B cell (primary cell): Measurements from ENCODE around the gene PRUNE2. TPM values are rescaled to one million over a fixed set of nuclear protein-coding genes. Genes with fewer than 3 reads are reported as not detected.

Experiments used
- ATAC-seq: fragments of 200-7000 bp; cut with Tn5 transposase; one replicate; pipeline ENCODE4 v1.10.0; 2021; ENCODE audit warnings: low read depth, mild to moderate bottlenecking, moderate number of reproducible peaks, moderate library complexity
- CTCF ChIA-PET: fragments of 350-600 bp; sonication (Branson Sonifier 250); formaldehyde crosslinking; loops from one replicate; lab custom pipeline; 2021; ENCODE audit warnings: antibody characterized with exemption, inconsistent platforms; lab: Charles Lee
- POLR2A ChIA-PET: fragments of 350-600 bp; sonication (Branson Sonifier 250); formaldehyde crosslinking; loops from one replicate; lab custom pipeline; 2021; ENCODE audit warnings: antibody characterized with exemption; lab: Charles Lee
- DNase-seq: peaks from one replicate; pipeline ENCODE4 v3.0.0; 2013
- H2AFZ ChIP-seq: 2 replicates; pipeline ENCODE4 v1.6.1; 2012; ENCODE audit warnings: mild to moderate bottlenecking, low read depth, low read length; ENCODE audit not compliant: insufficient read depth, poor library complexity, severe bottlenecking
- H3K27ac ChIP-seq, 2 donors: 1 replicate in 1 of 2; 2 replicates in 1 of 2; pipeline ENCODE4 v1.5.1; 2012 to 2013; ENCODE audit warnings: low read length in 2 of 2, mild to moderate bottlenecking in 2 of 2, moderate library complexity in 1 of 2
- H3K27me3 ChIP-seq, 4 experiments: fragments of 200-600 bp in 1 of 4; sonication (generic) in 1 of 4; replicated peaks in 1 of 4; 1 replicate in 2 of 4; 2 replicates in 2 of 4; pipeline versions ENCODE4 v1.6.1 to v1.7.0; 2013 to 2016; ENCODE audit warnings: low read length in 3 of 4, mild to moderate bottlenecking in 2 of 4, mixed read lengths in 1 of 4, moderate library complexity in 1 of 4; ENCODE audit not compliant: insufficient read depth in 4 of 4, control insufficient read depth in 3 of 4; ENCODE audit errors: control extremely low read depth in 1 of 4
- H3K36me3 ChIP-seq, 2 experiments: replicated peaks in 1 of 2; 1 replicate in 1 of 2; 2 replicates in 1 of 2; pipeline versions ENCODE4 v1.6.1 to v1.7.1; 2013; ENCODE audit warnings: low read length in 1 of 2; ENCODE audit not compliant: insufficient read depth in 2 of 2, control insufficient read depth in 1 of 2; ENCODE audit errors: control extremely low read depth in 1 of 2, extremely low read depth in 1 of 2
- H3K4me1 ChIP-seq, 2 donors: fragments of 200-600 bp in 1 of 2; sonication (generic) in 1 of 2; 1 replicate in 1 of 2; 2 replicates in 1 of 2; pipeline versions ENCODE4 v1.5.1 to v1.6.1; 2013 to 2017; ENCODE audit warnings: low read length in 2 of 2; ENCODE audit not compliant: control insufficient read depth in 2 of 2, insufficient read depth in 2 of 2
- H3K4me2 ChIP-seq: replicated peaks from 2 replicates; pipeline ENCODE3; 2012; ENCODE audit warnings: mild to moderate bottlenecking, low read depth, low read length; ENCODE audit not compliant: poor library complexity, severe bottlenecking
- H3K4me3 ChIP-seq, 5 experiments: fragments of 200-600 bp in 1 of 5; sonication (generic) in 1 of 5; 1 replicate in 3 of 5; 2 replicates in 2 of 5; pipeline versions ENCODE4 v1.5.1 to v1.7.0; 2011 to 2016; ENCODE audit warnings: low read length in 4 of 5, mild to moderate bottlenecking in 4 of 5, low read depth in 2 of 5, control low read depth in 1 of 5, moderate library complexity in 1 of 5; ENCODE audit not compliant: insufficient read depth in 1 of 5; ENCODE audit errors: control extremely low read depth in 1 of 5, extremely low read depth in 1 of 5
- H3K79me2 ChIP-seq: fragments of 200-600 bp; sonication (generic); one replicate; pipeline ENCODE4 v1.6.0; 2016; ENCODE audit warnings: low read length; ENCODE audit not compliant: control insufficient read depth, insufficient read depth
- H3K9ac ChIP-seq: fragments of 200-600 bp; sonication (generic); 2 replicates; pipeline ENCODE4 v1.6.1; 2017; ENCODE audit warnings: mild to moderate bottlenecking, low read length, moderate library complexity
- H3K9me3 ChIP-seq, 3 donors: one replicate each; pipeline versions ENCODE4 v1.6.1 to v1.7.1; 2013; ENCODE audit warnings: low read length in 2 of 3; ENCODE audit not compliant: control insufficient read depth in 2 of 3, insufficient read depth in 1 of 3; ENCODE audit errors: control extremely low read depth in 1 of 3
- H4K20me1 ChIP-seq: 2 replicates; pipeline ENCODE4 v1.6.0; 2012; ENCODE audit warnings: mild to moderate bottlenecking, low read length; ENCODE audit not compliant: insufficient read depth, control insufficient read depth, poor library complexity, severe bottlenecking
- H3K27ac Mint-ChIP-seq: one replicate; pipeline ENCODE4 v1.8.0; 2021; ENCODE audit warnings: mixed read lengths
- H3K27me3 Mint-ChIP-seq: one replicate; pipeline ENCODE4 v1.8.0; 2021; ENCODE audit warnings: mixed read lengths
- H3K4me1 Mint-ChIP-seq: one replicate; pipeline ENCODE4 v1.8.0; 2021; ENCODE audit warnings: mixed read lengths
- H3K4me3 Mint-ChIP-seq: one replicate; pipeline ENCODE4 v1.8.0; 2021; ENCODE audit warnings: mixed read lengths
- H3K9me3 Mint-ChIP-seq: one replicate; pipeline ENCODE4 v1.8.0; 2022; ENCODE audit warnings: mixed read lengths; ENCODE audit not compliant: insufficient read depth
- EZH2 ChIP-seq: IDR thresholded peaks from 2 replicates; pipeline ENCODE4 v1.6.1; 2012; ENCODE audit warnings: borderline replicate concordance, low read depth, mild to moderate bottlenecking, moderate library complexity, low read length; ENCODE audit not compliant: insufficient read depth, poor library complexity, severe bottlenecking
- WGBS: methylation state at CpG from one replicate; pipeline ENCODE4 v1.1.5; 2013; ENCODE audit warnings: missing lambda C conversion rate; ENCODE audit not compliant: insufficient coverage; 5-methylcytosine and 5-hydroxymethylcytosine counted together
- intact Hi-C: fragments of 100-400 bp; cut with micrococcal nuclease; formaldehyde crosslinking; loops from one replicate; pipeline ENCODE4 v1.10.0; 2022
- polyA plus RNA-seq: library from polyadenylated mRNA; depleted of rRNA; stranded (reverse); fragments of >200 nt; gene quantifications from 2 replicates; pipeline ENCODE4 v1.2.3, GENCODE V29; 2012
- total RNA-seq, 2 donors: library from RNA; stranded (reverse); fragments of 120-200 nt in 1 of 2; gene quantifications; 1 replicate in 1 of 2; 2 replicates in 1 of 2; pipeline versions ENCODE4 v1.2.3 to v1.2.4, GENCODE V29; 2013 to 2022
- TF ChIP-seq, protein P1 (sequence below): fragments of 200-600 bp; IDR thresholded peaks from one replicate; pipeline ENCODE4 v1.8.0; 2022; ENCODE audit warnings: antibody characterized with exemption, mild to moderate bottlenecking

Gene PRUNE2
- total and polyA plus RNA-seq, 2 donors (not counting 1 experiment from before 2014, with no cell fraction given): 0.12 TPM; not detected in 1

DNA sequence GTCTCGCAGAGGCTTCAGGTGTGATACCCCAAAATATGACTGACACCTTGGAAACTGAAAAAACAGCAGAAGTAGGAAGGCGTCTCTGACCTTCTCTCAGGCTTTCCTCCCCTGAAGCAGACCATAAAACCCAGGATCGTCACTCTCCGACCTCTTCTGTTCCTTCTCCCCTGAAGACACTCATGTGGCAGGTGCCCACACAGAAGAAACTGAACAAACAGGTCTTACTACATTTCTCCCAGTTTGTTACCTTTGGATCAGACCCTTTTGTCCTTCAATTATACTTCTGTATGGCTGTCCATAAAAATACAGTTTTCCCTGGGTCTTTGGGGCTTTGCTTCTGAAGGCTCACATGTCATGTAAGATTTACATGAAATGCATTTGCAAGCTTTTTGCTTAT is 10.3 kb upstream of the PRUNE2 start:
- peaks cover 36% of the 10 kb centered on the region for H3K27me3 Mint-ChIP-seq
- WGBS: 61% methylated on average over 4 of the region's 4 CpGs

DNA sequence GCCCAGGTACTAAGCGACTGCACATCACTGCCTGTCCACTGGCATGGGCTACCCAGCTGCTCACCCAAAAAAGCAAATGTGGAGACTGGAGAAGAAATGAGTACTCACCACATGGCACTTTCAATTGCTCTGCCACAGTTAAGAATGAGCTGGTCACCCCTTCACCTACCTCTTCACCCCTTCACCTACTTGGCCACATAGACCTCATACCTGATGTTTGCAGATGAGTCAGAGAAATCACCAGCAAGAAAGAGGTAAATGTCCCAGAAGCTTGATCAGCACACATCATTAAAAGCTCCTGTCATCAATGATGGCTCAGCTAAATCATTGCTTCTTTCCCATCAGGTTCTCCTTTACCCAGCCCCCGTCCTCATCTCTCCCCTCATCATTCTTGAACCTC is 7.6 kb upstream of the PRUNE2 start:
- TF ChIP-seq EZH2: no peak
- TF ChIP-seq, protein P1, sequence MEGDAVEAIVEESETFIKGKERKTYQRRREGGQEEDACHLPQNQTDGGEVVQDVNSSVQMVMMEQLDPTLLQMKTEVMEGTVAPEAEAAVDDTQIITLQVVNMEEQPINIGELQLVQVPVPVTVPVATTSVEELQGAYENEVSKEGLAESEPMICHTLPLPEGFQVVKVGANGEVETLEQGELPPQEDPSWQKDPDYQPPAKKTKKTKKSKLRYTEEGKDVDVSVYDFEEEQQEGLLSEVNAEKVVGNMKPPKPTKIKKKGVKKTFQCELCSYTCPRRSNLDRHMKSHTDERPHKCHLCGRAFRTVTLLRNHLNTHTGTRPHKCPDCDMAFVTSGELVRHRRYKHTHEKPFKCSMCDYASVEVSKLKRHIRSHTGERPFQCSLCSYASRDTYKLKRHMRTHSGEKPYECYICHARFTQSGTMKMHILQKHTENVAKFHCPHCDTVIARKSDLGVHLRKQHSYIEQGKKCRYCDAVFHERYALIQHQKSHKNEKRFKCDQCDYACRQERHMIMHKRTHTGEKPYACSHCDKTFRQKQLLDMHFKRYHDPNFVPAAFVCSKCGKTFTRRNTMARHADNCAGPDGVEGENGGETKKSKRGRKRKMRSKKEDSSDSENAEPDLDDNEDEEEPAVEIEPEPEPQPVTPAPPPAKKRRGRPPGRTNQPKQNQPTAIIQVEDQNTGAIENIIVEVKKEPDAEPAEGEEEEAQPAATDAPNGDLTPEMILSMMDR: no peak

More for the DNA sequence above, 10.3 kb upstream of the PRUNE2 start:
- Histone ChIP-seq H3K27me3 (peaks cover 0 to 4% (median 1%) of the 10 kb centered on the region in 4 experiments), H3K79me2 (no peaks in the 10 kb centered on the region), H3K4me3 (no peak overlapping the region), H3K4me2 (no peak overlapping the region), H3K27ac (no peak overlapping the region), H3K4me1 (no peaks in the 10 kb centered on the region), H3K9ac (no peak overlapping the region), H2AFZ (no peak overlapping the region), H4K20me1 (no peaks in the 10 kb centered on the region), H3K36me3 (no peaks in the 10 kb centered on the region), H3K9me3 (no peaks in the 10 kb centered on the region)
- intact Hi-C loops: no loop called here
- ChIA-PET CTCF (no interaction called here), POLR2A (no interaction called here)
- Mint-ChIP-seq H3K27ac (no peak overlapping the region), H3K4me3 (no peak overlapping the region), H3K4me1 (no peaks in the 10 kb centered on the region), H3K9me3 (no peaks in the 10 kb centered on the region)
- TF ChIP-seq EZH2: no peak
- TF ChIP-seq, protein P1: no peak
- ATAC-seq: no peak
- no peak for DNase-seq

More for the DNA sequence above, 7.6 kb upstream of the PRUNE2 start:
- DNase-seq (no peak), ATAC-seq (no peak)
- H3K27ac ChIP-seq: no peak overlapping the region
- no peaks in the 10 kb centered on the region for H3K9me3 ChIP-seq
- no peak overlapping the region for H3K4me2 ChIP-seq
- H3K79me2 ChIP-seq: no peaks in the 10 kb centered on the region
- CTCF ChIA-PET: no interaction called here
- no peak overlapping the region for H2AFZ ChIP-seq
- peaks cover 0 to 12% (median 1%) of the 10 kb centered on the region in 4 experiments for H3K27me3 ChIP-seq
- peaks cover 50% of the 10 kb centered on the region for H3K27me3 Mint-ChIP-seq
- intact Hi-C loops: no loop called here
- no peak overlapping the region for H3K27ac Mint-ChIP-seq
- H3K9me3 Mint-ChIP-seq: no peaks in the 10 kb centered on the region
- no peaks in the 10 kb centered on the region for H3K36me3 ChIP-seq
- H3K4me1 ChIP-seq: no peaks in the 10 kb centered on the region
- H3K4me3 Mint-ChIP-seq: no peak overlapping the region
- POLR2A ChIA-PET: no interaction called here
- no CpG with 5 or more reads among the region's 2 CpGs for WGBS
- no peak overlapping the region for H3K4me3 ChIP-seq
- H3K4me1 Mint-ChIP-seq: no peaks in the 10 kb centered on the region
- H4K20me1 ChIP-seq: no peaks in the 10 kb centered on the region
- H3K9ac ChIP-seq: no peak overlapping the region
